ENCODE measurements around the gene FOSL2. TPM values are rescaled to one million over a fixed set of nuclear protein-coding genes. Genes with fewer than 3 reads are reported as not detected.

FOSL2 gene
- total RNA-seq, 2 experiments from 2014 or later, result 114 to 119 TPM

DNA sequence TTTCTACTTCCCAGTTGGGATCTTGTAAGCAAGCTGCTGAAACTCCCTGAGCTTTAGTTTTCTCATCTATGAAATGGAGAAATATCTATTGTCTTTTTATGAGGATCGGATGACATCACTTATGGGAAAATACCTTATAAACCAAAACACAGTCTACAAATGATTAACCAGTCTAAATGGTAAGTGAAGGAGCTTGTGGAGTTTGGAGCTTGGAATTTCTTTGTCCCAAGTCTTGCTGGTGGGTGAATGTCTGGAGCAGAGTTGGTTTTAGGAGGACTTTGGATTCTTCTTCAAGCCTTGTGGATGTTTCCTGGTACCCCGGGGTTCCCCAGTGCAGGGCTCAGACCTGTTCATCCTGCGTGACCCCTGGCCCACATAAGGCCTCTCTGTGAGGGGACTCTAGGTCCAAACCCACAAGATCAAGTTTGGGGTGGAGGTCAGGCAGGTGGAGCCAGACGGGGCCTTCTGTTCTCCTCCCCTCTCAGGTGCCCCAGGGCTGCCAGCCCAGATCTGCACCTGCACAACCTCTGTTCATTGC, 43.2 kb downstream of the FOSL2 start:
- POLR2A ChIA-PET, result interaction anchor here (1.0 to 2.6 kb wide), 2 partner anchors 11 to 23 kb away, joined by 3 to 16 read pairs; no protein-coding TSS in a partner anchor
- Mint-ChIP-seq H3K27ac (no peak overlapping the region), H3K27me3 (no peaks in the 10 kb centered on the region), H3K9me3 (peaks cover 13% of the 10 kb centered on the region), H3K4me3 (no peak overlapping the region), H3K4me1 (ENCODE audit: low read depth) (peaks cover 32% of the 10 kb centered on the region), H3K36me3 (ENCODE audit: low read depth) (peaks cover 2% of the 10 kb centered on the region)
- intact Hi-C loops (cut with micrococcal nuclease), result no loop called here
- CTCF ChIA-PET, result no interaction called here
- DNase-seq (no peak), ATAC-seq (no peak)
- no peak for TF ChIP-seq CTCF (IDR thresholded peaks at IDR 0.05)

DNA sequence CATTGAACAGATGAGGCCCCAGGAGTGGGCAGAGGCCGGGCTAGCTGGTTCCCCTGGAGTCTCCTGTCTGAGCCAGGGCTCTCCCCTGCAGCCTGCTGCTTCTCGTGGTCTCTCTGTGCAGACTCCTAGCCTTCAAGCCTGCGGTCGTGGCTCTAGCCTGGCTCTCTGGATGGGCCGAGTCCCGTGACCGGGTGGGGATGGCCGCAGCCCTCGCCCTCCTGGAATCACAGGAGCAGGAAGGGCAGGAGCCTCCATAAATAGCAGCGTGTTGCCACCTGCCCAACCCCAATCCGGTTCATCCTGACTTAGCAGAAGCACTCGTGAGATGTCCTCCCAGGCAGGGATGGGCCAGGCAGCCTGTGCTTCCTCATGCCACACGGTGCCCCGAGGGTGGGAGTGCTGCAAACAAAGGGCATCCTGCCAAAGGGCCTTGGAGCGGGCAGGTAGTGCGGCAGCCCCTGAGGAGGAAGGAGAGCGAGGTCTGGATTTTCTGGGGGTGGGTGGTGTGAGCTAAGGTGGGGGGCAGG, 43.9 kb downstream of the FOSL2 start:
- H3K4me1 Mint-ChIP-seq (ENCODE audit: low read depth), result peaks cover 32% of the 10 kb centered on the region
- CTCF ChIA-PET, result no interaction called here

DNA sequence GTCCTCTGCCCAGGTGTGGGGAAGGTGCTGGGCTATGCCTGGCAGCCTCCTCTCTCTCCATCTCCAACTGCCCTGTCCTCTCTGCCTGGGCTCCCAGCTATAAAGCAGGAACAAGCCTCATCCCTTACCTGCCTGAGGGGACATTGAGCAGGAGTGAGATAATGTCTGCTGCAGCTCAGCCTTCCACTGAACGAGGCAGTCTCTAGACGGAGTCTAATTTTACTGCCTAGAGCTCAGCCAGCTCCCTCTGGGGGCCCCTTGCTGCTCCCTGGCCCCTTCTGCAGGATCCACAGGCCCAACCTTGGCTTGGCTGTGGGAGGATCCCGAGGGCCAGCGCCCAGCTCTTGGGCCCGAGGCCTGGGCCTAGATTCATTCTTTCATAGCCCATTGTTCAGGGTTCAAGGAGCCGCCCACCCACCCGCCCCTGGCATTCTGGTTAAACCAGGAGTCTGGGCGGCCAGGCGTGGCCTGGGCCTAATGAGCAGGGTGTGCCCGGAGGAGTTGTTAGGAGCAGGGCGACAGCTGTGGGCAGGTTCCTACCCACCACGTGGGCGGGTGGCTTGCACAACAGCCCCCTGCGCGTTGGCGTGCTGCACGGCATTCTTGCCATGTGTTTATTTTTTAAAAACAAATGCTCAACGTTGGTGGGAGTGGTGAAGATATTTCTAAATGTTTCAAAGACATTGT, 44.6 kb downstream of the FOSL2 start:
- POLR2A ChIA-PET, result no interaction called here
- Mint-ChIP-seq H3K27me3 (no peaks in the 10 kb centered on the region), H3K4me1 (ENCODE audit: low read depth) (peaks cover 39% of the 10 kb centered on the region), H3K36me3 (ENCODE audit: low read depth) (peaks cover 2% of the 10 kb centered on the region), H3K27ac (no peak overlapping the region), H3K9me3 (peaks cover 15% of the 10 kb centered on the region), H3K4me3 (no peak overlapping the region)
- DNase-seq (no peak), ATAC-seq (no peak)
- intact Hi-C loops (cut with micrococcal nuclease), result no loop called here
- no peak for TF ChIP-seq CTCF (IDR thresholded peaks at IDR 0.05)
- CTCF ChIA-PET, result interaction anchor here (1.0 kb wide), 1 partner anchor 714 kb away, joined by 3 read pairs; no protein-coding TSS in a partner anchor

More for the DNA sequence above, 43.9 kb downstream of the FOSL2 start:
- TF ChIP-seq CTCF (IDR thresholded peaks at IDR 0.05), result no peak
- Mint-ChIP-seq H3K9me3 (peaks cover 13% of the 10 kb centered on the region), H3K36me3 (ENCODE audit: low read depth) (peaks cover 2% of the 10 kb centered on the region), H3K27ac (no peak overlapping the region), H3K27me3 (no peaks in the 10 kb centered on the region), H3K4me3 (no peak overlapping the region)
- intact Hi-C loops (cut with micrococcal nuclease), result no loop called here
- ATAC-seq (no peak), DNase-seq (no peak)
- POLR2A ChIA-PET, result no interaction called here

DNA sequence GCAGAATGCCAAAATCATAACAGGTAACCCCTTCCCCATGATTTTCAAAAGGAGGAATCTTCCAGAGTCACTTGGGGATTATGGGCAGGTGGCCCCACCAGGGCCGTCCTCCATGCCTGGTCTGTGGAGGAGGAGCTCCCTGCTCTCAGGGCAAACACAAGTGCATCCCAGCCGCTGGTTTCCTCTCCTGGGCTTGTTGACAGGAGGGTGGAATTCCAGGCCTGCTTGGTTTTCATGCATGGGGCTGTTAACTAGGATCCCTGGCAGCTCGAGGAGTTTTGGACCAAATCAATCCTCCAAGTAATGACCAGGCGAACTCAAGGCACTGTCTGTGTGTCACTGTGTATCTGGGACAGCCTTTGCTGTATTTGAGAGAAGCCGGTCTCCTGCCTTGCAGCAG, 45.3 kb downstream of the FOSL2 start:
- Mint-ChIP-seq H3K36me3 (ENCODE audit: low read depth) (peaks cover 2% of the 10 kb centered on the region), H3K9me3 (peaks cover 13% of the 10 kb centered on the region), H3K4me1 (ENCODE audit: low read depth) (peaks cover 43% of the 10 kb centered on the region), H3K27me3 (no peaks in the 10 kb centered on the region), H3K27ac (no peak overlapping the region), H3K4me3 (no peak overlapping the region)
- ChIA-PET CTCF (interaction anchor here (1.0 to 1.7 kb wide), 2 partner anchors 35 to 715 kb away, joined by 3 to 4 read pairs; no protein-coding TSS in a partner anchor), POLR2A (no interaction called here)
- DNase-seq, result no peak
- no peak for TF ChIP-seq CTCF (IDR thresholded peaks at IDR 0.05)
- ATAC-seq, result no peak
- intact Hi-C loops (cut with micrococcal nuclease), result no loop called here

DNA sequence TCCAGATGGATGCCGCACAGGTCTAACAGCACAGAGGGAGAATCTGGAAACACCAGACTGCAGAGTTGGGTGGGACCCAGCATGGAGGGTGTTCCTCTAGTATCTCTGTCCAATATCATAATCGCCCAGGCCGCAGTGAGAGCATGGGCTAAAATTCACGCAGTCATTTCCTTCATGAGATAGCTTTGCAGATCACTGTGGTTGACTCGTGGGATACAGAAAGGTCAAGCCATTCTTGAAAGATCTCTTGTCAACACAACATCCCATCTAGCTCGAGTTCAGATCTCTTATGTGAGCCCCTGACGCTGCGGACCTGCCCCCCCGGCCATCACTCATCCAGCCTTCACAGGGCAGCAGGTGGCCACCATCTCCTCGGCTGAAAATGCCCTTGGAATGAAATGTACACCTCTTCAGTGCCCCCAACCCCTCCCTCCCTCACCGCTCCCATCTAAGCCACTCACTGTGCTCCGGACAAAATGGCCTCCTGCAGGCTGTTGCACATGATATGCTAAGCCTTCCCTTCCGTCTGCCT, 45.9 kb downstream of the FOSL2 start:
- intact Hi-C loops (cut with micrococcal nuclease), result no loop called here
- peaks cover under 1% of the 10 kb centered on the region for H3K36me3 Mint-ChIP-seq (ENCODE audit: low read depth)

More for the DNA sequence above, 45.9 kb downstream of the FOSL2 start:
- no peak overlapping the region for H3K4me3 Mint-ChIP-seq
- H3K27ac Mint-ChIP-seq, result no peak overlapping the region
- peaks cover 43% of the 10 kb centered on the region for H3K4me1 Mint-ChIP-seq (ENCODE audit: low read depth)
- ChIA-PET CTCF (interaction anchor here (1.0 to 1.7 kb wide), 2 partner anchors 36 to 715 kb away, joined by 3 to 4 read pairs; no protein-coding TSS in a partner anchor), POLR2A (no interaction called here)
- H3K9me3 Mint-ChIP-seq, result peaks cover 6% of the 10 kb centered on the region
- TF ChIP-seq CTCF (IDR thresholded peaks at IDR 0.05), result no peak
- no peaks in the 10 kb centered on the region for H3K27me3 Mint-ChIP-seq
- DNase-seq (peak; percentile 52), ATAC-seq (peak; percentile 37)
